Stimulated activated CD4-positive, alpha-beta T cell treated with anti-CD3 and anti-CD28 coated beads, Interleukin-4, amount 100 ng/mL, for 4 hours (primary cell): ENCODE measurements around the gene OR14I1.
"Not testable (repeated sequence)": the region's sequence is repeated elsewhere in the genome, so short reads cannot be mapped to it uniquely, and the experiment has no call there.

Experiments used
- DNase-seq, 2 experiments: peaks; one replicate each; pipeline ENCODE4 v3.0.0-alpha.2; 2020

The OR14I1 gene

DNA sequence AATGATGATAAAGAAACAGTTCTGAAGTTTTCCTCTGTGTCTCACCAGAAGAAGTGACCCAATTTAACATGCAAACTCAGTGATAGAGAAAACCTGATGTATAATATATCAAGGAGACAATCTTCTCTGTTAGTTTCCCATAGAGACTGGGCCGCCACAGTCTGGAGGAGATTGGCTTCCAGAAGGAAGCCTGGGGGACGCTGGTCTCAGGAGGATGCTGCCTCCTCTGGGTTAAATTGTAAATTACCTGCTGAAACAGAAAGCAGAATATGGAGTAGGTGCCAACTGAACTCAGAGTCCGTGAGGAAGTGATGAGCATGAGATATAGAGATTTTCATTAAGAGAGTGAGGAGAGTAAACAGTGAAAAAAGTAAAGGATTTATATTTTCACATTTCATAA lies 15.8 kb downstream of the OR14I1 start:
- no peak for DNase-seq

DNA sequence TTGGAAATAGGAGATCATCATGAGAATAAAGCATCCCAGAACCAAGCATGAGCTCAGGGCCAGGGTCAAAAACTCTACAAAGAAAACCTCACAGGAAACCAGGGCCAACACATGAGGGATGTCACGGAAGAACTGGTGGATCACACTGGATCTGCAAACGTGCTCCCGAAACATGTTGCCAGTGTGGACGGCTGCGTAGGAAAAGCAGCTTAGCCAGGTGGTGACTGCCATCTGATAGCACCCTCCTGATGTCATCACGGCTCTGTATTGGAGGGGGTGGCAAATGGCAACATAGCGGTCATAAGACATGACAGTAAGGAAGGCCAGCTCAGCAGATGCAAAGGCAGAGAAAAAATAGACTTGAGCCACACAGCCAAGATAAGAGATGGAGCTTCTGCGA lies 20.9 kb downstream of the OR14I1 start:
- no peak for DNase-seq

DNA sequence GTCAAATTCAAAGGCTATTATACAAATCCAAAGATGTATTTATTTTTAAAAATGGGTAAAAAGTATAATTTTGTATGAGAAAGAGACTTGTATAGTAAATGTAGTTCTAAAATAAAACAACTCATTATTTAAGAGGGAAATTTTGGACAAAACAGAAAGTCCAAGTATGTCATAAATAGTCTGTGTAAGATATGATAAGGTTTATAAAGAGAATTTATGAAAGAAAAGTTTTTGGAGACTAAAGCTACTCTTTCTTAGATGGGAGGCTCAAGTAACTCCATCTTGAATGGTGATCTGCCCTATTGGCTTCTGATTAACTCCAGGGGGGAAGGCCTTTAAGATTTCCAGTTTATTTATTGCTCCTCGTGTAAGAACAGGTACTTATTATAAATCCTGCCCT lies 32.6 kb downstream of the OR14I1 start:
- no peak for DNase-seq

DNA sequence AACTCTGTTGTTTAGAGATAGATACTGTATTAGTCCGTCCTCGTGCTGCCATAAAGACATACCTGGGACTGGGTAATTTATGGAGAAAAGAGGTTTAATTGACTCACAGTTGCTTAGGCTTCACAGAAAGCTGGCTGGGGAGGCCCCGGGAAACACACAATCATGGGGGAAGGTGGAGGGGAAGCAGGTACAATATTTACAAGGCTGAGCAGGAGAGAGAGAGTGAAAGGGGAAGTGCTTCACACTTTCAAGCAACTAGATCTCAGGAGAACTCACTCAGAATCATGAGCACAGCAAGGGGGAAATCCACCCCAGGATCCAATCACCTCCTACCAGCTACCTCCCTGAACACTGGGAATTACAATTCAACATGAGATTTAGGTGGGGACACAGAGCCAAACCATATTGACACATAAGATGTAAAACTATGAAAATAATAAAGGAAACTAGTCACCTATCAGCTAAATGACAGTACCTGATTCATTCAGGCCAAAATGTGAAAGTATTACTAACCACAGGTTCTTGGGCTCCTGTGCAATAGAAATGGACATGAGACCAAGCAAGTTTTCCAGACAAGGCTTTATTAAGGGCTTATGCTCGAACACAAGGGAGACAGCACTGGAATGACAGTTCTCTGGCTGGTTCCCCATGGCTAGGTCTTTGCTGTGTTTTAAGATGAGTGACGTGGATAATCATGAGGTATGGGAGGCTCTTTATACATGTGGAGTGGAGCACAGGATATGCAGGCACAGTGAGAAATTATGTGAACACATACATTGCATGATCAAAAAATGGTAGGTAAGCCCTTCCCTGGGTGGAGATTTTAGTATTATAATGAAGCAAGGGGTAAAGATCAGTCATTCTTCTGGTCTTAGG lies 38.9 kb downstream of the OR14I1 start:
- DNase-seq: not testable (repeated sequence)

DNA sequence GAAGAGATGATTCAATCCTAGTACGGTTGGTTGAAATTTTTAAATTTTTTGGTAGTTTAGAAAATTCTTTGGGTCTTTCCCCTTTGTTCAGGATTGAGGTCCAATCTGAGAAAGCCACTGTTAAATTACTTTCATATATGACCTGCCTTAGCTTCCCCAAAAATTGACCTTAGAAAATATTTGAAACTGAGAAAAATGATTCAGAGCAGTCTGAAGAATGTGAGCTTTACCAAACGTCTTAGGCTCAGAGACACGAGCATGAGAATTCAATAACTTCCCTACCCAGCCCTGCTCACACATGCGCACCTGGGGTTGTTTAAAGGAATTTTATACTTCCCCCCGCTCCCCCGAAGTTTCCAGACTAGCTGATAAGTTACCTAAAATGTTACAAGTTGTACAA lies 45.8 kb downstream of the OR14I1 start:
- not testable (repeated sequence) for DNase-seq

DNA sequence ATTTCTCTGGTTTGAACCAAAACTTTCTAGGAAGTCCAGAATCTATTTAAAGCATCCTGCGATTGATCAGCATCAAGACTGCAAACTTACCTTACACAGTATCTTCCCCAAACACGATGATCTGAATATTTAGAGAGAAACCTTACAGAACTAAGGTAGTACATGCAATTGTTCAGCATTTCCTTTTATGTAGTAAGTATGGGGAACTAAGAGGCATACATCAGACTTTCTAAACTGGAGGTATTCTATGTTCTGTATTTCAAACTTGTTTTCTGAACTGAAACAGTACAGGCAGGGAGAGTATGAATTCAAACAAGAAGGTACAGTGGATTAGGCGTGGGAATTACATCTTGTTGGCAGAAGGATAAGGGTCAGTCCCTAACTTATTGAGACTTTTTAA lies 47.2 kb downstream of the OR14I1 start, which contains the start of gene OR2T27:
OR2T27 (minus strand) TSS at position 175 of the 400 bp plus-strand sequence. CDS start 4,644 bp downstream, outside the sequence.
- DNase-seq: not testable (repeated sequence)
